Measurements from ENCODE around the gene TRIP12.
A peak's percentile ranks its signal among the peaks of the same experiment; 100 is the strongest.
"Not testable (repeated sequence)": the region's sequence is repeated elsewhere in the genome, so short reads cannot be mapped to it uniquely, and the experiment has no call there.

The TRIP12 gene

DNA sequence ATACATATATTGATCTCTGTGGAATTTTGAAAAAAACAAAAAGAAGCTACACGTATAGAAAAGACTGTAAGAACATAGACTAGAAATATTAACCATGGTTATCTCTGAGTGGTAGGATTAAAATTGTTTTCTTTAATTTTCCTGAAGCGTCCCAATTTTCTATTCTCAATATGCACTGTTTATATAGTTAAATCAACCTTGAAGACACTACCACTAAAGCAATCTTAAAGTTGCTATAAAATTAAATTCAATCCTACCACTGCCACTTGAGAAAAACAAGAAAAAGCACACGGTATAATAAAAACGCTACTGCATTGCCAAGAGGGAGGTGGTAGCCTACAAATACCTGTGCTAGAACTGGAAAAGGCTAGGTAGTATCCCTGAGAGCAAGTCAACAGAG, 47.2 kb downstream of the TRIP12 start:
- no peak for DNase-seq (ENCODE audit: low spot score)

DNA sequence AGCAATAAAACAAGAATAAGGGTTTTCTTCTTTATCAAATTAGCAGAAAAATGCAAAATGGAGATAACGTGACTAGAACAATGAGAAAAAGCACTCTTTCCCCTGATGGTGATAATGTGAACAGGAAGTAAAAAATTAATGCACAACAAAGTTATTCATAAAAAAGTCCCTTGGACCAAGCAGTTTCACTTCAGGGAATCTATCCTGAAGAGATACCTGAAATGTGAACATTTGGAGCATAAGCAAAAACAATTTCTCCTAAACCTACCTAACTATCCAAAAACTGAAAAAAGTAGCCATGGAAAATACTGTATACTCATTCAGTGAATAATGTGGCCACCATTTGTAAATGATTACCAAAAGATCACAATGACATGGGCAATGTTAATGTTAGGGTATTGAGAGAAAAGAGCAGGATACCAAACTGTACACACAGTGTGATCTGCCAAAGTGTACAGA, 48.7 kb downstream of the TRIP12 start:
- DNase-seq (ENCODE audit: low spot score): no peak

DNA sequence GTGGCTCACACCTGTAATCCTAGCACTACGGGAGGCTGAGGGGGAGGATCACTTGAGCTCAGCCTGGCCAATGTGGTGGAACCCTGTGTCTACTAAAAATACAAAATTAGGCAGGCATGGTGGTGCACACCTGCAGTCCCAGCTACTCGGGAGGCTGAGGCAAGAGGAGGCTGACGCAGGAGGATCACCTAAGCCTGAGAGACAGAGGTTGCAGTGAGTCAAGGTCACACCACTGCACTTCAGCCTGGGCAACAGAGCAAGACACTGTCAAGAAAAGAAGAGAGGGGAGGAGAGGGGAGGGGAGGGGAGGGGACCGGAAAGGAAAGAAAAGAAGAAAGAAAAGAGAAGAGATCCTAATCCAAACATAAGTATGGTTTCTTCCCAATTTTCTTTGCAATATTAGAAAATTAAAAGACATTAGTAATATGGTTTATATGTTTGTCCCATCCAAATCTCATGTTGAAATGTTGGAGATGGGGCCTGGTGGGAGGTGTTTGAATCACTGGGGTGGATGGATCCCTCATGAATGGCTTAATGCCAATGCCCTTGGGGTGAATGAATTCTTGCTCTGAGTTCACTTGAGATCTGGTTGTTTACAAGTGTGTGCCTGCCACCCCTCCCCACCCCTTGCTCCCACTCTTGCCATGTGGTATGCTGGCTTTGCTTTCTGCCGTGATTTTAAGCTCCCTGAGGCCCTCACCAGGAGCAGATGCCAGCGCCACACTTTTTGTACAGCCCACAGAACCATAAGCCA, 50.7 kb downstream of the TRIP12 start:
- DNase-seq (ENCODE audit: low spot score): no peak

DNA sequence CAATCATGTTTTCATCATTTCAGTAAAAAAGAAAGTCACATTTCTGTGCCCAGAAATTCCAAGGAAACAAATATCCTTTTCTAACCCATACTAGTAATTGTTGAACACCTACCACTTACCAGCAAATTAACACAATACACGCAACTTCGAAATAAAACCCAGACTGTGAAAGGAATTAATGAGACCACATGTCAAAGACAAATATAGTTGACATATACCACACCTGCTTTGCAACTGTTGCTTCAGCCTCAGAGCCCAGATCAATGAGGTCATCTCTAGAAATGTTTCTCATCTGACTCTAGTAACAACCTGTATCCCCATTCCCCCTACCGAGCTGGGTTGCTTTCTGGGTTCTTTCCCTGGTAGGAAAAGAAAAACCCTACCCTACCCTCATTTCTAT, 52.6 kb downstream of the TRIP12 start:
- DNase-seq (ENCODE audit: low spot score): no peak

DNA sequence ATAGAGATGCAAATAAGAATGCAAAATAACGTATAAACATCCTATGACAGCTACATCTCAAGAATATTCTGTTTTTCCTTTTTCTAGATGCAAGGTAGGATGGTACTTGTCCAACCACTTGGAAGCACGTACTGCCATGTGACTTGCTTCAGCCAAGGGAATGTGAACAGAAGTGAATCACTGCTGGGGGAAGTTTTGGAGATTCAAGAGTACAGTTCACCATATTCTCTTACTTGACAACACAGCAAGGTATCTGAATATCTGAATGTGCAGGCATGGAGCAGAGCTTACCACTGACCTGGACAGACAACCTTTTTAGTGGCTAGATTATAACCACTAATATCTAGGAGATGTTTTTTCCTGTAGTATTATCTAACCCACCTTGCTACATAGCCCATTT, 53.0 kb downstream of the TRIP12 start:
- DNase-seq (ENCODE audit: low spot score): no peak

DNA sequence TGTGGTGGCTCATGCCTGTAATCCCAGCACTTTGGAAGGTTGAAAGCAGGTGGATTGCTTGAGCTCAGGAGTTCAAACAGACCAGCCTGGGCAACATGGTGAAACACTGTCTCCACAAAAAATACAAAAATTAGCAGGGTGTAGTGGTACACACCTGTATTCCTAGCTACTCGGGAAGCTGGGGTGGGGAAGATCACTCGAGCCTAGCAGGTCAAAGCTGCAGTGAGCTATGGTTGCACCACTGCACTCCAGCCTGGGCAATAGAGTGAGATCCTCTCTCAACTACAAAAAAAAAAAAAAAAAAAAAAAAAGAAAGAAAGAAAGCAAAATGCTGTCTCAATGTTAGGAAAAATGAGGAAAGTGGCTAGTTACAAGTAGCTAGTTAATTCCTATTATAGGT, 56.8 kb downstream of the TRIP12 start:
- no peak for DNase-seq (ENCODE audit: low spot score)

DNA sequence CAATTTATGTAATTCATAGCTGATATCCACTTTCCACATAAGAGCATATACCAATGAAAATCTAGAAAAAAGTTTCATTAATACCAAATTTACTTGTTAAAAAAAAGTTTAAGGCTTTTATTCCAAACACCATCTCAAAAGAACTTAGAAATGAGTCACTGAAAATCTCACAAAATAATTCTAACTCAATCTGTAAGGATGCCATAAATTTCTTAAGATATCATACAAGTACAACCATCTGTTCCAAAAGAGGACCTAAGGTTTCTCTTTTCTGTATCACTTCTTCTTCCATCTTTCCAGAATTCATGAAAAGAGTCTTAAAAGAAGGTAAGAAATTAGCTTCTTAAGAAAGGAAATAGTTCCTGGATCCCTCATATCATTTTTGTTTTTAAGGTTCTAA, 60.4 kb downstream of the TRIP12 start:
- DNase-seq (ENCODE audit: low spot score): no peak

DNA sequence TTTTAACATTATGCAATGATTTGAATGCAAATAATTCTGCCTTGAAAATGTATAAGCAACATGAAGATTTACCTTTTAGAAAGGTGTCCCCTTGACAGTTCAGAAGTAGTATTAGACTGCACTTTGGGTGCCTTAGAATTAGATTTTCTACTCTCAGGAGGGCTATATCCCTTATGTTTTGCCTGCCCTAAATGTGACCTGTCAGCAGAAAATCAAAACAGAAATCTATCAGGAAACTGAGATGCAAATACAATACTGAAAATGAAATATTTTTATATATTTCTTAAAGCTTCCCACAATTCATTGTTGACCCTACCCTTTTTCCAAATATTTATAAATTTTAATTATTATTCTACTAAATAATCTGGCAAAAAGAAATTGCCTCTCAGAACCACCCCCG, 61.5 kb downstream of the TRIP12 start:
- no peak for DNase-seq (ENCODE audit: low spot score)

DNA sequence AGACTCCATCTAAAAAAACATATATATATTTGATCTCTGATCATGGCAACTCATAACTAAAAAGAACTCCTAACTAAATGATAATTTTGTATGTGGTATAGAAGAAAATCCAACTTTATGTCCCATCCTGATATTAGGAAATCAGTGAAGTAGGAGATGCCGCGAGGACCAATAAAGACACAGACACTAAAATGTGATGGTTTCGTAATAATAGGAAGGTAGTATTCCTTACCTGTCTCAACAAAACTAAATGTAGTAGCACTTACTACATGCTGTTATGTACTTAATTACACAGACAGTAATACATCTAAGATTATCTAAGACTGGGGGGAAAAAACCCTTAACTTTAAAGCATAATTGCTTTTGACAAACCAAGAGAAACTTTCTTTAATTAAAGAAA, 63.5 kb downstream of the TRIP12 start:
- DNase-seq (ENCODE audit: low spot score): no peak

DNA sequence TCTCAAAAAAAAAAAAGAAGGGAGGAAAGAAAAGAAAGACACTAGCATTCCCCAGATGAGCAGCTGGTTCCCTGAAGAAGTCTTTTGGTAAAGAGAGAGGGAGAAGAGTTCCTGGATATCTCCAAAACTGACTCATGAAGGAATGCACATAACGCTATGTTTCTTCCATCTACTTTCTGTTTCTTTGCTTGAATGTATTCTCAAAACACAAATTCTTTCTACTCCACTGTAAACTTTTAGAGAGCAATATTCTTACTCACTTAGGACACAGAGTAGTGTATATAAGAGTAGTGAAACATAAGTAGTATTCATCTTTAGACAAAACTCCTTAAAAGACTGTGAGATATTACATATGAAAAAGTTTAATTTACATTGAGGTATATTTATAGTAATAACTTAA, 64.2 kb downstream of the TRIP12 start:
- peak; percentile 7 for DNase-seq (ENCODE audit: low spot score)

DNA sequence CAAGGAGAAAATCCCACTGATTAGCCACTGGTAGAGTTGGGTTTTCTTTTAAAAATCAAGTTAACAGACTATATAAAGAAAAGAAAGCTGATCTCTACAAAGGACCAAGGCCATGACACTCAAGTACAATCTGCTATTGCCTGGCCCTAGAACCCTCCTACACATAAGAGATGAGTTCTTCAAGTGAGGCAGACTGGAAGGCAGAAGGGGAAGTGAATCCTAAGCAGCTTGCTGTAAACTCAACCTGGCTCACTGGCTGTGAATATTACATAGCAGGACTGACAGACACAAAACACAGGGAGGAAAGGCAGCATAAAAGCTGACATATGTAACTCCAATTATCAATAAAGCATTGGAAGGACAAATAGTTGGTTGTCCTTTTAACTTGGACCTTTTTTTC, 65.4 kb downstream of the TRIP12 start:
- DNase-seq (ENCODE audit: low spot score): no peak

DNA sequence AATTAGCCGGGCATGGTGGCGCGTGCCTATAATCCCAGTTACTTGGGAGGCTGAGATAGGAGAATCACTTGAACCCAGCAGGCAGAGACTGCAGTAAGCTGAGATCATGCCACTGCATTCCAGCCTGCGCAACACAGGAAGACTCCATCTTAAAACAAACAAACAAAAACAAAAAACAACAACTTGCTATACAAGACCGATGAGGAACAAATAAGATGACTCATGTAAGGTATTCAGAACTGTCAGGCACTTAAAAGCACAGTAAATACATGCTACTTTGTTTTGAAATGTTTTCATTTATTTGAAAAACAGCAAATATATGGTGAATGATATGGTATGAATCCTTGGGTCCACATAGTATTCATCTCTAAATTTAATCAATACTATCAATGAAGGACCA, 66.7 kb downstream of the TRIP12 start:
- DNase-seq (ENCODE audit: low spot score): no peak

DNA sequence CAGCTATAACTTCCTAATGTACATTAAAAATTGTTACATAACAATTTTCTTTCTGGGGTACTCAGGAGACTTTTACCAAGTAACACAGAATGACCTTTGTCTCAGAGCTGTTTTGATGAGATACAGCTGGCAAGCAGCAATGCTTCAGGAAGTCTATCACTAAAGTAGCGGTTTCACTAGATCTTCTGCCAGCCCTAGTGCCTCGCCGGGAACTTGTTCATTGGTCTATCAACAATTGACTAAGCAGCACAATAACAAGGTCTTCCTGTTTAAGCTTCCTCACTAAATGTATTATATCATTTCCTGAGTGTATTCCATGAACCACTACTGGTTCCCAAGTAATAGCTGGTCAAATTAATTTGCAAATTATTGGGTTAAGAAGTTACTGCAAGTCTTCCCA, 69.2 kb downstream of the TRIP12 start:
- DNase-seq (ENCODE audit: low spot score): peak; percentile 30

DNA sequence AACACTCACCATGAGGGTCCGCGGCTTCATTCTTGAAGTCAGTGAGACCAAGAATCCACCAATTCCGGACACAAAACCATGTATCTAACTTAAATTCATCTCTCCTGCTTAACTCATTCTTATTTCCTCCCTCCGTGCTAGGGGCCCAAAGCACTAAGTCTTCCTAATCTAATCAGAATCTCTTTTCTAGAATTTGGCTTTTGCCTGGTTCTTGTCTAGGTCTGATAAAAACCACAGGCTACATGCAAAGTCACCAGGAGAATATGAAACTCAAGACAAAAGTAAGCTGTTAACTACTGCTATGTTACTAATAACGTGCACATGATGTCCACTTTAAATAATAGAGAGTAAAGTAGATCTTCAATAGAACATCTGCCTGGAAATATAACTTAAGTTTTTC, 69.9 kb downstream of the TRIP12 start:
- no peak for DNase-seq (ENCODE audit: low spot score)

DNA sequence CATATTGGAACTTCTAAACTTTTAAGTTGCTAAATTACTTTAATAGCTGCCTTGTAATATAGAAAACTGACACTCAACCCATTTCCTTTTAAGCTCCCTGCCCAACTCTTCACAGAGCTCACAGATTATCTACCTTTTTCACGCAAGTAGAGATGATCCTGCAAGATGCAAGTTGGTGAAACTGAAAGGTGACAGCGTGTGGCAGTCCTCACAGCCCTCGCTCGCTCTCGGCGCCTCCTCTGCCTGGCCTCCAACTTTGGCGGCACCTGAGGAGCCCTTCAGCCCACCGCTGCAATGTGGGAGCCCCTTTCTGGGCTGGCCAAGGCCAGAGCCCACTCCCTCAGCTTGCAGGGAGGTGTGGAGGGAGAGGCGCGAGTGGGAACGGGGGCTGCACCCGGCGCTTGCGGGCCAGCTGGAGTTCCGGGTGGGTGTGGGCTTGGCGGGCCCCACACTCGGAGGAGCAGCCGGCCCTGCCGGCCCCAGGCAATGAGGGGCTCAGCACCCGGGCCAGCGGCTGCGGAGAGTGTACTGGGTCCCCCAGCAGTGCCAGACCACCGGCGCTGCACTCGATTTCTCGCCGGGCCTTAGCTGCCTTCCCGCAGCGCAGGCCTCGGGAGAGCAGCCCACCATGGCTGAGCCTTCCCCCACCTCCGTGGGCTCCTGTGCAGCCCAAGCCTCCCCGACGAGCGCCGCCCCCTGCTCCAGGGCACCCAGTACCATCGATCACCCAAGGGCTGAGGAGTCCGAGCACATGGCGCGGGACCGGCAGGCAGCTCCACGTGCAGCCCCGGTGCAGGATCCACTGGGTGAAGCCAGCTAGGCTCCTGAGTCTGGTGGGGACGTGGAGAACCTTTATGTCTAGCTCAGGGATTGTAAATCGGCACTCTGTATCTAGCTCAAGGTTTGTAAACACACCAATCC, 71.2 kb downstream of the TRIP12 start:
- DNase-seq (ENCODE audit: low spot score): not testable (repeated sequence)

DNA sequence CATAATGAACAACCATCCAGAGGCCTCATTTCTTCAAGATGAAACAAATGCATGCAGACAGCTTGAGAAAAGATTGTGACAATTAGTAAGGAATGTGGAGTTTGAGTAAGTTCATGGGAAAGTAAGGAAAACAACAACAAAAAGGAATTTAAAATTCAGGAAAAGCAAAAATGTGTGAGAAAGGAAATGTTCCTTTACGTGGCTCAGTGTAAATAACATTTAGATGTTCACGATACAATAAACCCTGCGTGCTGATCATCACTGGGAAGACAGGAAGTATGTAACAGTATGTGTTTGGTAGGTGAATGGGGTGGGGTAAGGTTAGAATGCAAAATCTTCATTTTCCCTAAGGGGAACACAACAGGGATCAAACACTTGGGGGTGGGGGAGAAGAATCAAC, 72.7 kb downstream of the TRIP12 start:
- DNase-seq (ENCODE audit: low spot score): no peak

DNA sequence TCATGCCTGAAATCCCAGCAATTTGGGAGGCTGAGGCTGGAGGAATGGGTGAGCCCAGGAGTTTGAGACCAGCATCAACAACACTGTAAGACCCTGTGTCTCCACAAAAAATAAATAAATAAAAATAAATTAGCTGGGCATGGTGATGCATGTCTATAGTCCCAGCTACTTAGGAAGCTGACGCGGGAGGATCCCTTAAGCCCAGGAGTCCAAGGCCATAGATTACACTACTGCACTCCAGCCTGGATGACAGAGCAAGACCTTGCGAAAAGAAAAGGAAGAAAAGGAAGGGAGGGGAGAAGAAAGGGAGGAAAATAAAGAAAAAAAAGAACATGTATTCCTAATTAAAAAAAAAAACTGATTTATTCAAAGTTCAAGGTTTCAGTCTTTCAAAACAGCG, 78.2 kb downstream of the TRIP12 start:
- DNase-seq (ENCODE audit: low spot score): no peak

DNA sequence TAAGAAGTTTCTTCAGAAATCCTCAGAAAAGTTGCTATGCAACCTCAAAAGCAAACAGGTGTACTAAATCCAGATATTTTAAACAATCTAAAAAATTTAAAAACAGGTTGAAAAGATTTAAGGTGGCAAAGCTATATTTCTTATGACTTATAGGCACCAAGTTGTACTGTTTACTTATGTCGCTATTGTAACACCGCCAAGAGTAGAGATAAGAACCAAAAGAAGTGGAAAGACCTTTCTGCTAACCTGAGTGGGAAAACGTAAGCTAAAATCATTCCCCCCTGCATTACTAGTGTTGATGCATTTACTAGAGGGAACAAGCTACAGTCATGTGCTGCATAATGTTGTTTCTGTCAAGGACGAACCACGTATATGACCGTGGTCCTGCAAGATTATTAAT, 83.1 kb downstream of the TRIP12 start:
- DNase-seq (ENCODE audit: low spot score): no peak

DNA sequence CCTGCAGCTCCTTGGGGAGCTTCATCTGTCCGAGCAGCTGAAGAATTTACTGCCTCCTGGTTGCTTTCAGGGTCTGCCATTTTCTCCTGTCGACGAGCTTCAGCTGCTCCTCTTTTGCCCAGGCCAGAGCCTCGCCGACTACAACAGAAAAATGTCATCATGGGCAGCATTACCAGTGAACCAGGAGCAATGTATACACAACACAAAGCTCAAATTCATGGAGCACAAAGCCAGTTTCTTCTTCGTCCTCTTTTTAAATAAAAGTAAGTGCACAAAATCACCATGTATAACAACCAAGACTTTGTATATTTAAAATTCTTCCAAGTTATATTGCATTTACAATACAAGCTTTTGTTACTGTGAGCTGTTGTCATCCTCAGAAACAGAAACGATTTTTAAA, 85.0 kb downstream of the TRIP12 start:
- no peak for DNase-seq (ENCODE audit: low spot score)

DNA sequence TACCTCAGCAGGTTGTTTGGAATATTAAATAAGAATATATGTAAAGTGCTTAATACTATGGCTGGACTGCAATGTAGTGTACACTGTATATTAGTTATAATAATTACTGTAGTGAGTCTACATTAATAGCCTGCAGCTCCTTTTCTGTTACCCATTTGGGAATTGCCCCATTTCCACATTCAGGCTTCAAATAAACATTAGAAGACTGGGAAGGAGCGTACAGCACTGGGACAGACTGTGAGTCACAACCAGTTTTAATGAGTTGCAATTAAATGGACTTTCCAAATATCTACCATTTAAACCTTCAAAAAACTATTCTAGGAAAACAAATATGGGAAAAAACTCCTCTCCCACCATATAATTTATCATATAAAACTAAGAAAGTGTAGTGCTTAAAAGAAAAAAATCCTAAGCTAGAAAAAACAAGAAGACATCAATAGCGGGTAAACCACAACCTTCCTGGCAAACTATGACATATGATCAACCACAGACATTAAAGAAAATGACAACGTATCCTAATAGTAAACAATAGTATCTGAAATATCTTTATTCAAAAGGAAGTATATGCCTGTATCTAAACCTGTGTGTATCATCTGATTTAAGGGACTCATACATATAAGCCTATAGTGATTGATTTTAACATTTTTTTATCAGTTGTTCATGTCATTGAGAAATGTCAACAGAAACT, 86.1 kb downstream of the TRIP12 start:
- DNase-seq (ENCODE audit: low spot score): peak; percentile 20

DNA sequence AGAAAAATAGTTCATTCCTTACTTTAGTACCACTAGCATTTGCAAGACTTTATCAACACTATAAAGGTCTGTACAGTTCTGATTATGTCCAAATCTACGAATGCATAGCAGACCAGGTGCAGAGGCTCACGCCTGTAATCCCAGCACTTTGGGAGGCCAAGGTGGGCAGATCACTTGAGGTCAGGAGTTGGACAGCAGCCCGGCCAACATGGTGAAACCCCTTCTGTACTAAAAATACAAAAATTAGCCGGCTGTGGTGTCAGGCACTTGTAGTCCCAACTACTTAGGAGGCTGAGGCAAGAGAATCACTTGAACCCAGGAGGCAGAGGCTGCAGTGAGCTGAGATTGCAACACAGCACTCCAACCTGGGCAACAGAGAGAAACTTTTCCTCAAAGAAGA, 87.4 kb downstream of the TRIP12 start:
- not testable (repeated sequence) for DNase-seq (ENCODE audit: low spot score)

DNA sequence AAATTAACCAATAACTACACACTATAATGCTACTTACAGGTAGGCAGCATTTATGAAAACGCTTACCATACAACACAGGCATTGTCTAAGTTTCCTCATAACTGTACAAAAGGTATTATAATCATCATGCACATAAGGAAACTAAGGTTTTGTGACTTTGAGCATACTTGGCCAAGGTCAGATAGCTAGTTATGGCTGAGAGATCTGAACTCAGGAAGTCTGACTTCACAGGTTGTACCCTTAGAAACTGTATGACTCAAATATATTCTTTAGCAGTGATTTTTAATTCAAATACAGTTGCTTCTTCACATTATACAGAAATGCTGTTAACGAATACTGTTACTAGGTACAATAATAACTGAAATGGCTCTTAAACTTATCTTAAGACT, 89.3 kb downstream of the TRIP12 start:
- no peak for DNase-seq (ENCODE audit: low spot score)
